NCI-H187 treated with DMSO at 0.1 percent for 48 hours (cell line): ENCODE data around the gene MRPL18.
"Not testable (repeated sequence)": the region's sequence is repeated elsewhere in the genome, so short reads cannot be mapped to it uniquely, and the experiment has no call there.

Experiments
- DNase-seq: peaks from one replicate; lab custom pipeline; 2025; lab: John Stamatoyannopoulos, UW

Gene MRPL18

GRCh38 chr6:159817951-159818739 is 27.9 kb downstream of the MRPL18 start:
- DNase-seq: no peak

GRCh38 chr6:159819098-159819497 is 28.8 kb downstream of the MRPL18 start:
- DNase-seq: no peak

- no peak for DNase-seq
These were observed 29.8 kb downstream of the MRPL18 start for GRCh38 chr6:159819932-159820640.

- DNase-seq: no peak
These were observed 30.9 kb downstream of the MRPL18 start for GRCh38 chr6:159821122-159821521.

GRCh38 chr6:159821726-159822125 is 31.5 kb downstream of the MRPL18 start:
- DNase-seq: no peak

GRCh38 chr6:159823953-159824352 is 33.7 kb downstream of the MRPL18 start:
- DNase-seq: no peak

- not testable (repeated sequence) for DNase-seq
These were observed 34.4 kb downstream of the MRPL18 start for GRCh38 chr6:159824690-159825089.

GRCh38 chr6:159826004-159826403 is 35.7 kb downstream of the MRPL18 start:
- no peak for DNase-seq

GRCh38 chr6:159826968-159827647 is 36.8 kb downstream of the MRPL18 start:
- peak; percentile 41 for DNase-seq

- no peak for DNase-seq
These were observed 37.8 kb downstream of the MRPL18 start for GRCh38 chr6:159828074-159828473.

GRCh38 chr6:159829526-159829925 is 39.3 kb downstream of the MRPL18 start:
- no peak for DNase-seq

GRCh38 chr6:159830501-159831372 is 40.5 kb downstream of the MRPL18 start:
- no peak for DNase-seq

- DNase-seq: no peak
These were observed 41.1 kb downstream of the MRPL18 start for GRCh38 chr6:159831373-159831679.

- DNase-seq: no peak
These were observed 42.7 kb downstream of the MRPL18 start for GRCh38 chr6:159832946-159833345.

- DNase-seq: no peak
These were observed 43.3 kb downstream of the MRPL18 start for GRCh38 chr6:159833556-159833955.

GRCh38 chr6:159833997-159834603 is 43.8 kb downstream of the MRPL18 start:
- no peak for DNase-seq

- no peak for DNase-seq
These were observed 46.6 kb downstream of the MRPL18 start for GRCh38 chr6:159836718-159837490.

- no peak for DNase-seq
These were observed 47.2 kb downstream of the MRPL18 start for GRCh38 chr6:159837511-159837910.

GRCh38 chr6:159838020-159838744 is 47.9 kb downstream of the MRPL18 start:
- DNase-seq: no peak

- no peak for DNase-seq
These were observed 51.8 kb downstream of the MRPL18 start for GRCh38 chr6:159842035-159842434.
